HepG2 (cell line): ENCODE measurements around the gene CCM2L. TPM values are rescaled to one million over a fixed set of nuclear protein-coding genes. Genes with fewer than 3 reads are reported as not detected.

Experiments used
- FOXC1 ChIP-seq: sonication (generic); formaldehyde crosslinking; IDR thresholded peaks from 2 replicates; pipeline ENCODE4 v1.8.0; 2022; ENCODE audit warnings: mild to moderate bottlenecking, missing genetic modification reagents, borderline replicate concordance
- GATA4 ChIP-seq: sonication (generic); IDR thresholded peaks from 2 replicates; pipeline ENCODE4 v1.6.1; 2016; ENCODE audit warnings: antibody characterized with exemption, low read depth, borderline replicate concordance
- ISL2 ChIP-seq: sonication (generic); formaldehyde crosslinking; IDR thresholded peaks from 2 replicates; pipeline ENCODE4 v1.5.0; 2020; ENCODE audit warnings: missing genetic modification reagents
- KAT8 ChIP-seq: IDR thresholded peaks from 2 replicates; pipeline ENCODE4 v1.6.1; 2016; ENCODE audit warnings: missing genetic modification reagents, missing compliant biosample characterization
- RNF2 ChIP-seq: fragments of 450-650 bp; conservative IDR thresholded peaks from 2 replicates; pipeline ENCODE4 v1.6.1; 2016; ENCODE audit warnings: low read depth
- SOX13 ChIP-seq, 3 experiments: fragments of 450-650 bp in 1 of 3; sonication (generic) in 1 of 3; formaldehyde crosslinking in 1 of 3; IDR thresholded peaks in 2 of 3; conservative IDR thresholded peaks in 1 of 3; 2 replicates each; pipeline versions ENCODE4 v1.5.0 to v1.6.1; 2016 to 2020; ENCODE audit warnings: antibody characterized with exemption in 1 of 3, mild to moderate bottlenecking in 1 of 3, missing compliant biosample characterization in 1 of 3, missing genetic modification reagents in 1 of 3, moderate library complexity in 1 of 3
- SRSF1 ChIP-seq: fragments of 200-400 bp; formaldehyde crosslinking; optimal IDR thresholded peaks from 2 replicates; pipeline ENCODE3; 2017; ENCODE audit warnings: mild to moderate bottlenecking, low read depth, low read length, moderate library complexity
- TAF1 ChIP-seq: sonication (generic); formaldehyde crosslinking; IDR thresholded peaks from 2 replicates; pipeline ENCODE4 v1.4.0; 2020; ENCODE audit warnings: missing genetic modification reagents
- ZNF24 ChIP-seq: fragments of 450-650 bp; IDR thresholded peaks from 2 replicates; pipeline ENCODE4 v1.6.1; 2017; ENCODE audit warnings: antibody characterized with exemption, mild to moderate bottlenecking
- polyA plus RNA-seq, 8 experiments: library from polyadenylated mRNA; depleted of rRNA in 3 of 8; stranded (reverse) in 7 of 8; unstranded in 1 of 8; fragments of >200 nt; fragmentation: Illumina TruSeq in 4 of 8; extraction: Trizol in 4 of 8; gene quantifications; 2 replicates each; pipeline versions ENCODE4 v1.2.1 to v1.2.3, GENCODE V29; 2011 to 2016; ENCODE audit warnings: low read depth in 4 of 8, missing spikeins in 1 of 8, mixed read lengths in 1 of 8; ENCODE audit not compliant: insufficient read depth in 1 of 8
- total RNA-seq, 5 experiments: library from RNA; depleted of rRNA; stranded (reverse); fragments of >200 nt; fragmentation: Illumina TruSeq; extraction: Trizol; gene quantifications; 2 replicates each; pipeline ENCODE4 v1.2.3, GENCODE V29; 2016; ENCODE audit warnings: low read depth in 1 of 5
- TF ChIP-seq, protein P1 (sequence below): IDR thresholded peaks from 2 replicates; pipeline ENCODE4 v1.6.1; 2016; ENCODE audit warnings: low read depth, missing genetic modification reagents, missing compliant biosample characterization
- TF ChIP-seq, protein P2 (sequence below): IDR thresholded peaks from 2 replicates; pipeline ENCODE4 v1.6.1; 2012; ENCODE audit warnings: low read length, improper control_type of control experiment
- TF ChIP-seq, protein P3 (sequence below): sonication (generic); formaldehyde crosslinking; IDR thresholded peaks from 2 replicates; pipeline ENCODE4 v1.4.0; 2020; ENCODE audit warnings: missing genetic modification reagents, borderline replicate concordance
- TF ChIP-seq, protein P4 (sequence below): sonication (generic); formaldehyde crosslinking; IDR thresholded peaks from 2 replicates; pipeline ENCODE4 v1.5.0; 2020; ENCODE audit warnings: missing genetic modification reagents

The CCM2L gene
- total and polyA plus RNA-seq, 2 of the 13 experiments (the other 11 are each of a cell fraction or from before 2014, with no cell fraction given) = 0.15 TPM; not detected in 1

DNA sequence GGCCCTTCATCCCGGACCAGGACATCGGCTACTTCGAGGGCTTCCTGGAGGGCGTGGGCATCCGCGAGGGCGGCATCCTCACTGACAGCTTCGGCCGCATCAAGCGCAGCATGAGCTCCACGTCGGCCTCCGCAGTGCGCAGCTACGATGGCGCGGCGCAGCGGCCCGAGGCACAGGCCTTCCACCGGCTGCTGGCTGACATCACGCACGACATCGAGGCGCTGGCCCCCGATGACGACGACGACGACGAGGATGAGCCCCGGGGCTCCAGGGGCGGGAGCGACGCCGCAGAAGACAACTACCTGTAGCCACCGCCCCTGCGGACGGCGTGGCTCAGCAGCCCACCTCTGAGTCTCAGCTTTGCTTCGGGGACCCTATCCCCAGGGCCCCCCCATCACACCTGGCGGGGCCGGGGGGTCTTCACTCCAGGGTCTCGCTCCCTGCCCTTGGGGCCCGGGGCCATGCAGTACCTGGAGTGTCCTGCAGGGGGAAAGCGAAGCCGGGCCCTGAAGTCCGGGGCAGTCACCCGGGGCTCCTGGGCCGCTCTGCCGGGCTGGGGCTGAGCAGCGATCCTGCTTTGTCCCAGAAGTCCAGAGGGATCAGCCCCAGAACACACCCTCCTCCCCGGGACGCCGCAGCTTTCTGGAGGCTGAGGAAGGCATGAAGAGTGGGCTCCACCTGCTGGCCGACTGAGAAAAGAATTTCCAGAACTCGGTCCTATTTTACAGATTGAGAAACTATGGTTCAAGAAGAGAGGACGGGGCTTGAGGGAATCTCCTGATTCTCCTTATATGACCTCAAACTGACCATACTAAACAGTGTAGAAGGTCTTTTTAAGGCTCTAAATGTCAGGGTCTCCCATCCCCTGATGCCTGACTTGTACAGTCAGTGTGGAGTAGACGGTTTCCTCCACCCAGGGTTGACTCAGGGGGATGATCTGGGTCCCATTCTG, 21.0 kb downstream of the CCM2L start (continued):
- TF ChIP-seq, protein P1, sequence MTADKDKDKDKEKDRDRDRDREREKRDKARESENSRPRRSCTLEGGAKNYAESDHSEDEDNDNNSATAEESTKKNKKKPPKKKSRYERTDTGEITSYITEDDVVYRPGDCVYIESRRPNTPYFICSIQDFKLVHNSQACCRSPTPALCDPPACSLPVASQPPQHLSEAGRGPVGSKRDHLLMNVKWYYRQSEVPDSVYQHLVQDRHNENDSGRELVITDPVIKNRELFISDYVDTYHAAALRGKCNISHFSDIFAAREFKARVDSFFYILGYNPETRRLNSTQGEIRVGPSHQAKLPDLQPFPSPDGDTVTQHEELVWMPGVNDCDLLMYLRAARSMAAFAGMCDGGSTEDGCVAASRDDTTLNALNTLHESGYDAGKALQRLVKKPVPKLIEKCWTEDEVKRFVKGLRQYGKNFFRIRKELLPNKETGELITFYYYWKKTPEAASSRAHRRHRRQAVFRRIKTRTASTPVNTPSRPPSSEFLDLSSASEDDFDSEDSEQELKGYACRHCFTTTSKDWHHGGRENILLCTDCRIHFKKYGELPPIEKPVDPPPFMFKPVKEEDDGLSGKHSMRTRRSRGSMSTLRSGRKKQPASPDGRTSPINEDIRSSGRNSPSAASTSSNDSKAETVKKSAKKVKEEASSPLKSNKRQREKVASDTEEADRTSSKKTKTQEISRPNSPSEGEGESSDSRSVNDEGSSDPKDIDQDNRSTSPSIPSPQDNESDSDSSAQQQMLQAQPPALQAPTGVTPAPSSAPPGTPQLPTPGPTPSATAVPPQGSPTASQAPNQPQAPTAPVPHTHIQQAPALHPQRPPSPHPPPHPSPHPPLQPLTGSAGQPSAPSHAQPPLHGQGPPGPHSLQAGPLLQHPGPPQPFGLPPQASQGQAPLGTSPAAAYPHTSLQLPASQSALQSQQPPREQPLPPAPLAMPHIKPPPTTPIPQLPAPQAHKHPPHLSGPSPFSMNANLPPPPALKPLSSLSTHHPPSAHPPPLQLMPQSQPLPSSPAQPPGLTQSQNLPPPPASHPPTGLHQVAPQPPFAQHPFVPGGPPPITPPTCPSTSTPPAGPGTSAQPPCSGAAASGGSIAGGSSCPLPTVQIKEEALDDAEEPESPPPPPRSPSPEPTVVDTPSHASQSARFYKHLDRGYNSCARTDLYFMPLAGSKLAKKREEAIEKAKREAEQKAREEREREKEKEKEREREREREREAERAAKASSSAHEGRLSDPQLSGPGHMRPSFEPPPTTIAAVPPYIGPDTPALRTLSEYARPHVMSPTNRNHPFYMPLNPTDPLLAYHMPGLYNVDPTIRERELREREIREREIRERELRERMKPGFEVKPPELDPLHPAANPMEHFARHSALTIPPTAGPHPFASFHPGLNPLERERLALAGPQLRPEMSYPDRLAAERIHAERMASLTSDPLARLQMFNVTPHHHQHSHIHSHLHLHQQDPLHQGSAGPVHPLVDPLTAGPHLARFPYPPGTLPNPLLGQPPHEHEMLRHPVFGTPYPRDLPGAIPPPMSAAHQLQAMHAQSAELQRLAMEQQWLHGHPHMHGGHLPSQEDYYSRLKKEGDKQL (CRISPR knock-in tag) = no peak
- TF ChIP-seq SRSF1 (peak; percentile 86), RNF2 (peak; percentile 60; the same call in 1 of the 2 replicates), FOXC1 (CRISPR knock-in tag) (peak; percentile 81; the same call in 1 of the 2 replicates), ISL2 (CRISPR knock-in tag) (peak; percentile 68; the same call in 1 of the 2 replicates), GATA4 (no peak), TAF1 (CRISPR knock-in tag) (peak; percentile 37; the same call in 1 of the 2 replicates), KAT8 (CRISPR knock-in tag) (peak; percentile 66; the same call in 1 of the 2 replicates), ZNF24 (0 out of 2 replicates have a peak, but pooled peaks have one; percentile 26), SOX13 (IDR thresholded peaks at IDR 0.05) (no peak), SOX13 (CRISPR knock-in tag; conservative IDR thresholded peaks at IDR 0.05 in 1 of 2, IDR thresholded peaks at IDR 0.05 in 1 of 2) (no peak)
- TF ChIP-seq, protein P2, sequence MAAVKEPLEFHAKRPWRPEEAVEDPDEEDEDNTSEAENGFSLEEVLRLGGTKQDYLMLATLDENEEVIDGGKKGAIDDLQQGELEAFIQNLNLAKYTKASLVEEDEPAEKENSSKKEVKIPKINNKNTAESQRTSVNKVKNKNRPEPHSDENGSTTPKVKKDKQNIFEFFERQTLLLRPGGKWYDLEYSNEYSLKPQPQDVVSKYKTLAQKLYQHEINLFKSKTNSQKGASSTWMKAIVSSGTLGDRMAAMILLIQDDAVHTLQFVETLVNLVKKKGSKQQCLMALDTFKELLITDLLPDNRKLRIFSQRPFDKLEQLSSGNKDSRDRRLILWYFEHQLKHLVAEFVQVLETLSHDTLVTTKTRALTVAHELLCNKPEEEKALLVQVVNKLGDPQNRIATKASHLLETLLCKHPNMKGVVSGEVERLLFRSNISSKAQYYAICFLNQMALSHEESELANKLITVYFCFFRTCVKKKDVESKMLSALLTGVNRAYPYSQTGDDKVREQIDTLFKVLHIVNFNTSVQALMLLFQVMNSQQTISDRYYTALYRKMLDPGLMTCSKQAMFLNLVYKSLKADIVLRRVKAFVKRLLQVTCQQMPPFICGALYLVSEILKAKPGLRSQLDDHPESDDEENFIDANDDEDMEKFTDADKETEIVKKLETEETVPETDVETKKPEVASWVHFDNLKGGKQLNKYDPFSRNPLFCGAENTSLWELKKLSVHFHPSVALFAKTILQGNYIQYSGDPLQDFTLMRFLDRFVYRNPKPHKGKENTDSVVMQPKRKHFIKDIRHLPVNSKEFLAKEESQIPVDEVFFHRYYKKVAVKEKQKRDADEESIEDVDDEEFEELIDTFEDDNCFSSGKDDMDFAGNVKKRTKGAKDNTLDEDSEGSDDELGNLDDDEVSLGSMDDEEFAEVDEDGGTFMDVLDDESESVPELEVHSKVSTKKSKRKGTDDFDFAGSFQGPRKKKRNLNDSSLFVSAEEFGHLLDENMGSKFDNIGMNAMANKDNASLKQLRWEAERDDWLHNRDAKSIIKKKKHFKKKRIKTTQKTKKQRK = no peak
- TF ChIP-seq, protein P3, sequence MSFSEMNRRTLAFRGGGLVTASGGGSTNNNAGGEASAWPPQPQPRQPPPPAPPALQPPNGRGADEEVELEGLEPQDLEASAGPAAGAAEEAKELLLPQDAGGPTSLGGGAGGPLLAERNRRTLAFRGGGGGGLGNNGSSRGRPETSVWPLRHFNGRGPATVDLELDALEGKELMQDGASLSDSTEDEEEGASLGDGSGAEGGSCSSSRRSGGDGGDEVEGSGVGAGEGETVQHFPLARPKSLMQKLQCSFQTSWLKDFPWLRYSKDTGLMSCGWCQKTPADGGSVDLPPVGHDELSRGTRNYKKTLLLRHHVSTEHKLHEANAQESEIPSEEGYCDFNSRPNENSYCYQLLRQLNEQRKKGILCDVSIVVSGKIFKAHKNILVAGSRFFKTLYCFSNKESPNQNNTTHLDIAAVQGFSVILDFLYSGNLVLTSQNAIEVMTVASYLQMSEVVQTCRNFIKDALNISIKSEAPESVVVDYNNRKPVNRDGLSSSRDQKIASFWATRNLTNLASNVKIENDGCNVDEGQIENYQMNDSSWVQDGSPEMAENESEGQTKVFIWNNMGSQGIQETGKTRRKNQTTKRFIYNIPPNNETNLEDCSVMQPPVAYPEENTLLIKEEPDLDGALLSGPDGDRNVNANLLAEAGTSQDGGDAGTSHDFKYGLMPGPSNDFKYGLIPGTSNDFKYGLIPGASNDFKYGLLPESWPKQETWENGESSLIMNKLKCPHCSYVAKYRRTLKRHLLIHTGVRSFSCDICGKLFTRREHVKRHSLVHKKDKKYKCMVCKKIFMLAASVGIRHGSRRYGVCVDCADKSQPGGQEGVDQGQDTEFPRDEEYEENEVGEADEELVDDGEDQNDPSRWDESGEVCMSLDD = peak; percentile 26; the same call in 1 of the 2 replicates
- TF ChIP-seq, protein P4, sequence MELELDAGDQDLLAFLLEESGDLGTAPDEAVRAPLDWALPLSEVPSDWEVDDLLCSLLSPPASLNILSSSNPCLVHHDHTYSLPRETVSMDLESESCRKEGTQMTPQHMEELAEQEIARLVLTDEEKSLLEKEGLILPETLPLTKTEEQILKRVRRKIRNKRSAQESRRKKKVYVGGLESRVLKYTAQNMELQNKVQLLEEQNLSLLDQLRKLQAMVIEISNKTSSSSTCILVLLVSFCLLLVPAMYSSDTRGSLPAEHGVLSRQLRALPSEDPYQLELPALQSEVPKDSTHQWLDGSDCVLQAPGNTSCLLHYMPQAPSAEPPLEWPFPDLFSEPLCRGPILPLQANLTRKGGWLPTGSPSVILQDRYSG (CRISPR knock-in tag) = 0 out of 2 replicates have a peak, but pooled peaks have one; percentile 35
